GM12874 (cell line): Measurements from ENCODE around the gene TMEM30A.

Experiments used
- TF ChIP-seq, protein P1 (sequence below): IDR thresholded peaks from 2 replicates; pipeline ENCODE4 v1.5.1; 2011; ENCODE audit warnings: low read depth, mild to moderate bottlenecking, control low read depth, low read length, moderate library complexity; ENCODE audit not compliant: insufficient read depth

Gene TMEM30A

DNA sequence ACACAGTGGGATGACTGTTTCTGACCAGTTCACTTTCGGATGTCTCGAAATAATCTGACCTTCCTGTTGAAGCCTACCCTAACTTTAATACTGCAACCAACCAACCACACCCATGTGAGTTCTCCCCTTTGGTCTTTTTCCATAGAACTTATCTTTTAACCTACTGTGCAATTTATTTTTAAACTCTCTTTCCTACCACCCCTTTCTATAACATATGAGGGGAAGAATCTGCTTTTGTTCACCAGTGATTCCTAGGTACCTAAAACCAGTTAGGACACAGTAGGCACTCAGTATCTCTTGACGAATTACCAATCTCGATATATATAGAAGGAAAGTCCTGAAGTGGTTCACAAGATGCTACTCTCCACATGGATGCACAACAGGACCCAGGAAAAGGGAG, 48.0 kb downstream of the TMEM30A start:
- TF ChIP-seq, protein P1, sequence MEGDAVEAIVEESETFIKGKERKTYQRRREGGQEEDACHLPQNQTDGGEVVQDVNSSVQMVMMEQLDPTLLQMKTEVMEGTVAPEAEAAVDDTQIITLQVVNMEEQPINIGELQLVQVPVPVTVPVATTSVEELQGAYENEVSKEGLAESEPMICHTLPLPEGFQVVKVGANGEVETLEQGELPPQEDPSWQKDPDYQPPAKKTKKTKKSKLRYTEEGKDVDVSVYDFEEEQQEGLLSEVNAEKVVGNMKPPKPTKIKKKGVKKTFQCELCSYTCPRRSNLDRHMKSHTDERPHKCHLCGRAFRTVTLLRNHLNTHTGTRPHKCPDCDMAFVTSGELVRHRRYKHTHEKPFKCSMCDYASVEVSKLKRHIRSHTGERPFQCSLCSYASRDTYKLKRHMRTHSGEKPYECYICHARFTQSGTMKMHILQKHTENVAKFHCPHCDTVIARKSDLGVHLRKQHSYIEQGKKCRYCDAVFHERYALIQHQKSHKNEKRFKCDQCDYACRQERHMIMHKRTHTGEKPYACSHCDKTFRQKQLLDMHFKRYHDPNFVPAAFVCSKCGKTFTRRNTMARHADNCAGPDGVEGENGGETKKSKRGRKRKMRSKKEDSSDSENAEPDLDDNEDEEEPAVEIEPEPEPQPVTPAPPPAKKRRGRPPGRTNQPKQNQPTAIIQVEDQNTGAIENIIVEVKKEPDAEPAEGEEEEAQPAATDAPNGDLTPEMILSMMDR = no peak

DNA sequence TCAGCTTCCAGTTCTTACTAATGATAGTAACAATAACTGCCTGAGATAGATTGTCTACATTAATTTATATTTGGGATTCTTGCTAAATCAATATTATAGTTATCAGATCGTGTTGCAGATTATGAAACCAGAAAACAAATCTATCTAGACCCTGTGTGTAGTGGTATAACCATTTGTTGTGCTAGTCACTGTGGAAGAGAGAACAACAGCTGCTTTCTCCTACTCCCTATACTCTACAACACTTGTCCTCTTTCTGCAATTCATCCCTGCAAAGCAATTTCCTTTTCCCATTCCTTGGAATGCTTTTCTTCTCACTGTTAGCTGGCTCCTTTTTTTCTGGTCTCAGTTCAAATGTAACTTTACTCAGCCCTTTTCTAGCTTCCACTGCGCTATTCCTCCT, 49.3 kb downstream of the TMEM30A start:
- TF ChIP-seq, protein P1 = no peak

DNA sequence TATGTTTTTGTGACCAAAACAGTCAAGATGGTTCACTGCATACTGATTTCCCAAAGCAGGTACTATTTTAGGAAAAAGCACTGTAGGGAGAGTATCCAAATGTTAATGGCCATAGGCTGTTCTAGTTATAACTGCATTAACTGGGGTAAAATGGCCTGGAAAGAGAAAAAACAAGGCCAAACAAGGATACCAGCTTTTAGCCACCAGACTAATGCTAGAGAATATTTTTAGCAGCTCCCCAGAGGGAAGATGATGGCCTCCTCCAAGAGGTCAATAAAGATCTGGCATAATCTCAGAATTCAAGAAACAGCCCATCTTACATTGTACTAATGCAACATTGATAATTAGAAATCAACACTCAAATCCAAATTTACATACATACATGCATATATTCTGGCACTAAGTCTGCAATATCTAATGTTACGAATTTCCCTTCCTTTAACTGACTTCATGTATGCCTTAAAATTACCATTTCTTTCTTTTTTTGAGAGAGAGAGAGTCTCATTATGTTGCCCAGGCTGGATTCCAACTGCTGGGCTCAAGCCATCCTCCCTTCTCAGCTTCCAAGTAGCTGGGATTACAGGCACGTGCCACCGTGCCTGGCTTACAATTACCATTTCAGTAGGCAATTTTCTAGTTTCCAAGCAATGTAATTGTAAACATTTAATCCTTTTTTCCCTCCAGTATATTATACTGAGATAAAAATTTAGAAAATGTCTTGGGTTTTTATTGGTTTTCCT, 50.3 kb downstream of the TMEM30A start:
- TF ChIP-seq, protein P1 = no peak

DNA sequence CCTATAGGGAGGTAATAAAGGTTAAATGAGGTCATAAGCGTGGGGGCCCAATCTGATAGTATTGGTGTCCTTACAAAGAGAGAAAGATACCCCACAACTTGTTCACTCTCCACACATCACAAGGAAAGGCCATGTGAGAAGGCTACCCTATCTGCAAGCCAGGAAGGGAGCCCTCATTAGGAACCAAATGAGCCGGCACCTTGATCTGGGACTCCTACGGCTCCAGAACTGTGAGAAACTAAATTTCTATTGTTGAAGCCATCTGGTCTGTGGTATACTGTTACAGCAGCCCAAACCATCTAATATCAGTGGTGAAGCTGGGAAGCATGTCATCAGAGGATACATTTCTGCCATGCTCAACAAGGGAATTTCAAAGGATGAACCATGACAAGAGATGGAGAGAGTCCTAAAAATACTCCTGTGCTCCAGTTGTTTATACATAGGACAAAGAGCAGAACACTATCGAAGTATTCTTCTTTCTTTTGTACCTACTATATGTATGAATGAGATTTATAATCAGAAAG, 51.4 kb downstream of the TMEM30A start:
- TF ChIP-seq, protein P1 = no peak

DNA sequence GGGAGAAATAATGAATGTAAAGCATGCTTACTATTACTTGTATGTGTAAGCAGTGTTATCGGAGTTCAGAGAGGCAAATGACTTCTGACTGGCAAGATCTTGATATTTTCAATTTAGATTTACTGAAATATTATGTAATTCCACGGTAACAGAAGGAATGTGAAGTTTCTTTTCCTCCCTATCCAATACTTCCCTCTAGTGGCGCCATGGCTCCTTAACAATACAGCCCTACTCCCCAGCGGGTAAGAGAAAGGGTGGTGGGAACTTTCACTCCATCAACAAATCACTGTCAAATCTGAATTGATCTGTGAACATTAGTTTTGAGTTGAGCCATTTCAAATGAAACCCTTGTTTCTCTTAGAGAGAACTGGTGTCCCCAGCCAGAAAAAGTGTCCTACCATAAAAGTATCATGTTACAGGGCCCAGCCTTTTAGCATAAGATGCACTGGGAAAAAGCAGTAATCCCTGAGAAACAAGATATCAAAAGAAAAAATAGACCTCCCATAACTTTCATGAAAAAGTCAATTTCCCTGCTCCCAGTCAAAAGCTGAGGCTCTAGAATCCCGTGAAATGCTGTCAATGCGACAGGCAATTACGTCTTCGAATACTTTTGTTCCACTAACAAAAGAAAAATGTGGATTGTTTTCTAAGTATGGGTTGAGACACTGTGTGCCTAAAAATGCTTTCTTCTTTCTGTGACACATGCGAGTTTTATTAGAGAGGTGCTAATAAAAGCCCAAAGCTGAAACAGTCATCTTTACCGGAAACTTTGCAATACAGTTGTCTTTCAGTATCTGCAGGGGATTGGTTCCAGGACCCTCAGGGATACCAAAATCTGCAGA, 53.9 kb downstream of the TMEM30A start:
- TF ChIP-seq, protein P1 = peak; percentile 18; the same call in 1 of the 2 replicates

DNA sequence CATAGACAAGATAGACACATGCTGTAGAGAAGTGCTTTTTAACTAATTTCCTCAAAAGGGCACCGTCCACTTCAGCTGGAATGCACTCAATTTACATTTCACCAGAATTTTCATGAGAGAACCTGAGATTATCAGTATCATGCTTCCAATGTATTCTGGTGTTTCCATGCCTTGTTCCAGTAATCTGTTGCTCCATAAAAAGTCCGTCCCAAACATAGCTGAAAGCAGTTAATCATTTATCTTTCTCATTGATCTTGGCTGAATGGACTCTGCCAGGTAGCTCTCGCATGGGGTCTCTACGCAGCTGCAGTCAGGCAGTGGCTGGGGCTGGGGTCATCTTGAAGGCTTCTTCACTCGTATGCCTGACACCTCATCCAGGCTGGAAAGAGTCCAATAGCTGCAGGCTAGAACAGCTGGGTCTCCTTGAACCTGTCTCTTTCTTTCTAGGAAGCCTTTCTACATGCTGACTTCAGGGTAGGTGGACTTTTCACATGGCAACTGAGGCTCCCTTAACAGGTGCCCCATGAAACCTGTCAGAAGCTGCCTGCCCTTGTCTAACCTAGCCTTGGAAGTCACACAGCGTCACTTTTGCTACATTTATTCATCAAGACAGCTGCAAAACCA, 60.2 kb downstream of the TMEM30A start:
- TF ChIP-seq, protein P1 = no peak

DNA sequence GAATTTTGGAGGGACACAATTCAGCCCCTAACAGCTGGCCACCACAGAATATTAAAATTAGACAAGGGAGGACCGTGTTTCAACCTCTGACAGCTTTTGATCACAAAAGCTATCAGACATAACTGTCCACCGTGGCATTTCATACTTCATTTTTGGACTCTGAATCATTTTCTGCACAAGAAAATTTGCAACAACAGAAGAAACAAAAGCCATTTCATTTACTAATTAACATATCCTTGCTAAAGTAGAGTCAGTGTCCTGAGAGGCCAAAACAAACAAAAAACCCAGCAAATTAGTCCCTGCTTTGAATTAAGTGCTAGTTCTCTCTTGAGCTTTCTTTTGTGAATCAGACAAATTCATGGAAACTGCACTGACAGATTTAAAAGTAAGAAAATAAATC, 61.2 kb downstream of the TMEM30A start:
- TF ChIP-seq, protein P1 = no peak
